RWPE2 (cell line): ENCODE measurements around the gene FBLN2.

ENCODE experiments used
- ATAC-seq: fragments of 200-7000 bp; cut with Tn5 transposase; 3 replicates; pipeline ENCODE4 v1.9.1; 2021; ENCODE audit warnings: low read depth
- DNase-seq: peaks from one replicate; pipeline ENCODE4 v3.0.0-alpha.2; 2020; ENCODE audit warnings: low spot score
- H3K27ac ChIP-seq: fragments of 450-650 bp; 2 replicates; pipeline ENCODE4 v1.5.1; 2017; ENCODE audit warnings: mild to moderate bottlenecking; ENCODE audit not compliant: poor library complexity, severe bottlenecking
- H3K27me3 ChIP-seq: fragments of 250-450 bp; sonication (Bioruptor Pico); 2 replicates; pipeline ENCODE4 v1.5.1; 2021; ENCODE audit warnings: mild to moderate bottlenecking, moderate library complexity; ENCODE audit not compliant: insufficient read depth, poor library complexity, severe bottlenecking
- H3K36me3 ChIP-seq: fragments of 250-450 bp; sonication (Bioruptor Pico); 2 replicates; pipeline ENCODE4 v1.5.1; 2020; ENCODE audit warnings: low read depth, mild to moderate bottlenecking, moderate library complexity
- H3K4me1 ChIP-seq: fragments of 250-450 bp; sonication (Bioruptor Pico); 2 replicates; pipeline ENCODE4 v1.5.1; 2021; ENCODE audit warnings: mild to moderate bottlenecking, moderate library complexity; ENCODE audit not compliant: insufficient read depth, poor library complexity, severe bottlenecking
- H3K4me3 ChIP-seq: fragments of 250-450 bp; sonication (Bioruptor Pico); 2 replicates; pipeline ENCODE4 v1.5.1; 2021; ENCODE audit warnings: mild to moderate bottlenecking, moderate library complexity; ENCODE audit not compliant: severe bottlenecking
- H3K9me3 ChIP-seq: fragments of 250-450 bp; sonication (Bioruptor Pico); 2 replicates; pipeline ENCODE4 v1.5.1; 2021; ENCODE audit warnings: mild to moderate bottlenecking, moderate library complexity; ENCODE audit not compliant: severe bottlenecking
- CTCF ChIP-seq: fragments of 450-650 bp; IDR thresholded peaks from one replicate; pipeline ENCODE4 v1.5.1; 2017; ENCODE audit warnings: mild to moderate bottlenecking, moderate library complexity; ENCODE audit not compliant: poor library complexity, severe bottlenecking

Gene FBLN2

GRCh38 chr3:13544951-13545651 lies 3.8 kb upstream of the FBLN2 start:
- ATAC-seq: no peak
- TF ChIP-seq CTCF: no peak
- no peak for DNase-seq
- H3K27ac ChIP-seq: no peak overlapping the region
- no peak overlapping the region for H3K4me3 ChIP-seq
- peaks cover 32% of the 10 kb centered on the region for H3K4me1 ChIP-seq
- H3K36me3 ChIP-seq: no peaks in the 10 kb centered on the region
- peaks cover 3% of the 10 kb centered on the region for H3K9me3 ChIP-seq
- no peaks in the 10 kb centered on the region for H3K27me3 ChIP-seq

GRCh38 chr3:13545952-13546454 lies 2.9 kb upstream of the FBLN2 start:
- ATAC-seq (no peak), DNase-seq (no peak)
- Histone ChIP-seq H3K4me3 (no peak overlapping the region), H3K27ac (no peak overlapping the region), H3K9me3 (peaks cover 3% of the 10 kb centered on the region), H3K4me1 (peaks cover 32% of the 10 kb centered on the region), H3K36me3 (no peaks in the 10 kb centered on the region), H3K27me3 (no peaks in the 10 kb centered on the region)
- TF ChIP-seq CTCF: no peak

GRCh38 chr3:13546667-13547171 lies 2.2 kb upstream of the FBLN2 start:
- H3K9me3 ChIP-seq: no peaks in the 10 kb centered on the region
- TF ChIP-seq CTCF: no peak
- no peaks in the 10 kb centered on the region for H3K36me3 ChIP-seq
- no peak overlapping the region for H3K4me3 ChIP-seq
- no peaks in the 10 kb centered on the region for H3K27me3 ChIP-seq
- DNase-seq (no peak), ATAC-seq (no peak)
- H3K27ac ChIP-seq: peak overlapping the region; percentile 37
- peaks cover 32% of the 10 kb centered on the region for H3K4me1 ChIP-seq

GRCh38 chr3:13547591-13548371 lies 1.1 kb upstream of the FBLN2 start:
- Histone ChIP-seq H3K27me3 (no peaks in the 10 kb centered on the region), H3K36me3 (no peaks in the 10 kb centered on the region), H3K27ac (peak overlapping the region; percentile 37), H3K4me3 (no peak overlapping the region), H3K9me3 (no peaks in the 10 kb centered on the region), H3K4me1 (peaks cover 32% of the 10 kb centered on the region)
- DNase-seq: peak; percentile 83
- ATAC-seq: peak; percentile 75
- no peak for TF ChIP-seq CTCF
